Prostate gland (tissue), 2 donors: Measurements from ENCODE around the gene USP11.

Experiments
- CTCF ChIP-seq, 4 experiments: fragments of 200-600 bp in 2 of 4; fragments of 450-650 bp in 2 of 4; sonication (generic) in 2 of 4; IDR thresholded peaks; 1 replicate in 3 of 4; 2 replicates in 1 of 4; pipeline ENCODE4 v1.5.1; 2016 to 2019; ENCODE audit warnings: antibody characterized with exemption in 4 of 4, mild to moderate bottlenecking in 2 of 4, moderate library complexity in 2 of 4
- POLR2AphosphoS5 ChIP-seq: sonication (generic); formaldehyde crosslinking; IDR thresholded peaks from one replicate; pipeline ENCODE4 v1.6.1; 2017; ENCODE audit warnings: antibody characterized with exemption

- TF ChIP-seq CTCF (IDR thresholded peaks at IDR 0.05) = no peak
- TF ChIP-seq POLR2AphosphoS5 = no peak
Measured at GRCh38 chrX:47278691-47279090, 45.9 kb downstream of the USP11 start.
